D721Med (cell line): ENCODE data around the gene COL26A1.

ENCODE experiments used
- DNase-seq: peaks from one replicate; pipeline ENCODE4 v3.0.0; 2011; ENCODE audit warnings: low spot score; ENCODE audit not compliant: insufficient read length
- FAIRE-seq: peaks from 2 replicates; lab custom pipeline; 2011; peaks lifted over from hg19 to GRCh38; lab: Jason Lieb, UNC
- TF ChIP-seq, protein P1 (sequence below): IDR thresholded peaks from 2 replicates; pipeline ENCODE4 v1.5.1; 2012; ENCODE audit warnings: mild to moderate bottlenecking, control low read depth; ENCODE audit not compliant: insufficient read depth; ENCODE audit errors: missing control alignments

COL26A1 gene

DNA sequence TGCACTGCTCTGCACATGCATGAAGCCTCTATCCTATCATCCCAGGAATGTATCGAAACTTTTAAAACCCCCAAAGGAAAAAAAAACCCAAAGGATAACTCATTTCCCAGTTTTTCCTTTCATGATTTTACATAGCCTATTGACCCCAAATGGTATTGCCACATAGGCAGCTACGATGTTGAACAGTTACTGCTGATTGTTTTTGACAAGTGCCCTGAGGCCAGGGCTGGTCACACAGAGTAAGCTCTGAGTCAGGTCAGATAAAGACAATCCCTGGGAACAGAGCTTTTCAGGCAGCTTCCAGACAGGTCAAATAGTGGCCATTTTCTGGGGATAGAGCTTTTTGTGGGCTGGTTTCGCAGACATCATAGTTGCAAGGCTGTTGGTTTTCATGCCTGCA lies 214.3 kb downstream of the COL26A1 start:
- DNase-seq = no peak
- FAIRE-seq = no peak
- TF ChIP-seq, protein P1, sequence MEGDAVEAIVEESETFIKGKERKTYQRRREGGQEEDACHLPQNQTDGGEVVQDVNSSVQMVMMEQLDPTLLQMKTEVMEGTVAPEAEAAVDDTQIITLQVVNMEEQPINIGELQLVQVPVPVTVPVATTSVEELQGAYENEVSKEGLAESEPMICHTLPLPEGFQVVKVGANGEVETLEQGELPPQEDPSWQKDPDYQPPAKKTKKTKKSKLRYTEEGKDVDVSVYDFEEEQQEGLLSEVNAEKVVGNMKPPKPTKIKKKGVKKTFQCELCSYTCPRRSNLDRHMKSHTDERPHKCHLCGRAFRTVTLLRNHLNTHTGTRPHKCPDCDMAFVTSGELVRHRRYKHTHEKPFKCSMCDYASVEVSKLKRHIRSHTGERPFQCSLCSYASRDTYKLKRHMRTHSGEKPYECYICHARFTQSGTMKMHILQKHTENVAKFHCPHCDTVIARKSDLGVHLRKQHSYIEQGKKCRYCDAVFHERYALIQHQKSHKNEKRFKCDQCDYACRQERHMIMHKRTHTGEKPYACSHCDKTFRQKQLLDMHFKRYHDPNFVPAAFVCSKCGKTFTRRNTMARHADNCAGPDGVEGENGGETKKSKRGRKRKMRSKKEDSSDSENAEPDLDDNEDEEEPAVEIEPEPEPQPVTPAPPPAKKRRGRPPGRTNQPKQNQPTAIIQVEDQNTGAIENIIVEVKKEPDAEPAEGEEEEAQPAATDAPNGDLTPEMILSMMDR = no peak

DNA sequence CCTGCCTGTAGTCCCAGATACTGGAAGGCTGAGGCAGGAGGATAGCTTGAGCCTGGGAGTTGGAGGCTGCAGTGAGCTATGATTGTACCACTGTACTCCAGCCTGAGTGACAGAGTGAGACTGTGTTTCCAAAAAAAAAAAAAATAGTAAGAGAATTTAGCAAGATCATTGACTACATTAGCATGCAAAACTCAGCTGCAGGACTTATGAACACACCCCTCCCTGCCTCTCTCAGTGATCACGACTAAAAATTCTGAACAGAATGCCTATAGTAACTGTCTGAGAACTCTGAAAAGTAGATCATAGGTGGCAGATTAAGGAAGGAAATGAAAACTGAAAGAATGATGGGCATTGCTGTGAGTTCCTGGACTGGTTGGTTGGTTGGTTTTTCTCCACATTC lies 215.9 kb downstream of the COL26A1 start:
- DNase-seq = no peak
- FAIRE-seq = no peak
- TF ChIP-seq, protein P1 = no peak

DNA sequence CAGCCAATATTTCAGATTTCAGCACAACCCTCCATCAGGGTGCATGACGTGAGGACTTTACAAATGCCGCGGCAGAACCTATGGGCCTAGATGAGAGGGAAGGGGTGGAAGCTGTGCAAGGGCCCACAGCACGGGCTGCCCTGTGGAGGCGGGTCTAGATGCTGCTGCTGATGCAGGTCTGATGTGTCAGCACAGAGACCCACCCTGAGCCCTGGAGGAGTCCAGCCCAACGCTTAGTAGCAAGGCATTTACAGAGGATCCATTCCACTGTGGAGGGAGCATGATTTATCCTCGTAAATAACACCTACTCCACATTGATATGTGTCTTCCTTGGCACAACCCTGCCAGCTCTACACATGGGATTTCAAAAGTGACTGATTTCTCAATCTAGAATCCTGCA lies 217.9 kb downstream of the COL26A1 start:
- TF ChIP-seq, protein P1 = no peak
- FAIRE-seq (no peak), DNase-seq (no peak)

DNA sequence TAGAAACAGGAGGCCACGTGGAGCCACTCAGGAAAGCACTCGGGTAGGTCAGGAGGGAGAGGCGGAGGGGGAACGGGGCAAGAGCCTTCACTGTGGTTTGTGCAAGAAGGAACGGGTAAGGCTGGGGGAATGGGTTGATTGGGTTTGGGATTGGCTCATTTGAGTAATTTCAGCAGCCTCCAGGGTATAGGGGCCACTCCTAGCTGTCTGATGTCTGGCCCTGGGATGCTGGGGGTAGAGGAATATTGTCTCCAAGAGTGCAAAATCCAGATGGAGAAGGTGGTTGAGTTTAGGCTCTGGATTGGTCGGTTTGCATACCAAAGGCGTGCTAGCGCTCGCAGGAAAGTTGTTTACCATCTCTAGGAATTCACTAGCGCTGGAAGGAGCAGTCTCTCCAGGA lies 219.2 kb downstream of the COL26A1 start:
- no peak for DNase-seq
- FAIRE-seq = no peak
- TF ChIP-seq, protein P1 = no peak

DNA sequence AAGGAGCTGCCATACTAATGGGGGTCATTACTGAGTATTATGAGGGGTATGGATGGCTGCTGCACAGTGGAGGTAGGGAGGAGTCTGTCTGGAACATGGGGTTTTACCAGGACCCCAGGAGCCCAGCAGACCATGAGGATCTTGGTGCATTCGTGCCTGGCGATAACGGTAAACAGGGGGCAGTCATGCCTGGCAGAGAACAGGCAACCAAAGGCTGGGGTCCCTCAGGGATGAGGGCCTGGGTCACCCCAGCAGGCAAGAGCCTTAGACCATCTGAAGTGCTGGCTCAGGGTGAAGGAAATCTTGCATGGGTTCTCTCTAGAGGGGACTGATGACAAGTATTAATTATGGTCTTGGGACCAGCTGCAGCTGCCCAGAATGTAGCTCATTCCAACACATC lies 220.3 kb downstream of the COL26A1 start:
- TF ChIP-seq, protein P1 = no peak
- FAIRE-seq (no peak), DNase-seq (no peak)

DNA sequence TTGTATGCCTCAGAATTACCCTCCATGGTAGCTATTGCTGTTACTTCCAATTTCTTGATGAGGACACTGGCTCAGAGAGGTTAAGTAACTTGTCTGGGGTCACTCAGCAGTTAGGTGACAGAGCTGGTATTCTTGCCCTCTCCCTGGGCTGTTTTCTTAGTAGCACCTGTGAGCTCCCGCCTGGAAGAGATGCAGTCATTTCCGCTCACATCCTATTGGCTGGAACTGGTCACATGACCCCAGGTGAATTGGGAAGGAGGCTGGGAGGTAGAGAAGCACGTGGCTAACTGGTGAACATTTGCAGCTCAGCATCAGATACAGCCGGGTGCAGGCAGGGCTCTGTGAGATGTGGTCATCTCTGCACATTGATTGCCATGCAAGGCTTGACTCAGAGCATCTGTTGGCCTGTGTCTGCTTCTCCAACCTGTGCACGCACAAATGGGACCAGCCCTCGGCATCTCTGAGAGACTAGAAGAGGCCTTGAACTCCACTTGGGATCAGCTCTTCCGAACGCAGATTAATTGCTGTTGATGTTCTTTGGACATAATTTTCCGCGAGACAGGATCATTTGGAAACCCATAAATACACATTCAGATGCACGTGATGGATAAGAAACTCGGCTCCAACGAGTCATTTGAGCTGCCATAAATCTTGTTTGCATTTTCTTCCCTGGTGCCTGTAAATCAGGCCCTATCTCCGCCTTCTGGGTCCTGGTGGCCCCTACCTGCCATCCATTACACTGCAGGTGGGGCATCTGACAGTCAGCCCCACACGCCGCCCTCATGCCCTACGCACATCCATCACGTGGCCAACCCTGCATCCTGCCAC lies 223.6 kb downstream of the COL26A1 start:
- no peak for FAIRE-seq
- no peak for DNase-seq
- TF ChIP-seq, protein P1 = no peak
